Lung microvascular endothelial cell (primary cell): ENCODE results near the gene CCL8. TPM values are rescaled to one million over a fixed set of nuclear protein-coding genes. Genes with fewer than 3 reads are reported as not detected.

Experiments
- DNase-seq, 2 donors: peaks; one replicate each; pipeline versions ENCODE4 v3.0.0 to v3.0.0-alpha.2; 2010; ENCODE audit warnings: low read depth in 2 of 2
- total RNA-seq: library from RNA; depleted of rRNA; stranded (reverse); fragments of >200 nt; gene quantifications from 2 replicates; pipeline ENCODE4 v1.2.1, GENCODE V29; 2014

Gene CCL8
- total RNA-seq, 1 donor from 2014 or later, result not detected

- DNase-seq, result peak in 1 of 2 donors; percentile 16
Observed at GRCh38 chr17:34366529-34367107, 47.4 kb downstream of the CCL8 start.

DNA sequence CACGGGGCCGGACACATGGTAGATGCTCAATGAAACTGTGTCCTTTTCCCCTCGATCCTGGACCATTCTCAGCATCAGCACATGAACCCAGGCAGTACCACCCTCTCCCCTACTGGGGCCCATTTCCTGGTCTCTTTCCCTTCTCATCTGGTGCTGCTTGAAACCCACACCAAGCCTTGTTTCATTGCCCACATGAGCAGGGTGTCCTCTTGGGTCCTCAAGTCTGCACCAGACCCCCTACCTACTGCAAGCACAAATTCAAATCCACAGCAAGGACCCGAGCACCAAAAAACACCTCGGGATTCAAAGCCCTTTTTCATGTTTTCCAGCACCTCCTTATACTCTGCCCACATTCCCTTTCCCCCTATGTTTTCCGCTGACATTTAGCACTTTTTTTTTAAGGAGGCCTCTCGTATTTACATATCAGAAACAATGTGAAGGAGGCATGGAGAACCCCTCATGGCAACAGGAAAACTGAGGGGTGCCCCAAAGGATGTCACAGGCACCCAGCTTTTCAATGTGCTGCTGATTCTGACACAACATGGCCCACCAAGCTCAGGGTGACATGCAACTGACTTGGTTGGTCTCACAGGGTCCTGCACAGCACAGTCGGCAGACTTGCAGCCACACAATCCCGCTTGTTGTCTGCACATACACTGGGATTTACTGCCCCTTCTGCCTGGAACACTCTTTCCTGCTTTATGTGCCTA is 48.4 kb downstream of the CCL8 start:
- DNase-seq, result no peak

- DNase-seq, result no peak
Observed at GRCh38 chr17:34368196-34368945, 49.1 kb downstream of the CCL8 start.

DNA sequence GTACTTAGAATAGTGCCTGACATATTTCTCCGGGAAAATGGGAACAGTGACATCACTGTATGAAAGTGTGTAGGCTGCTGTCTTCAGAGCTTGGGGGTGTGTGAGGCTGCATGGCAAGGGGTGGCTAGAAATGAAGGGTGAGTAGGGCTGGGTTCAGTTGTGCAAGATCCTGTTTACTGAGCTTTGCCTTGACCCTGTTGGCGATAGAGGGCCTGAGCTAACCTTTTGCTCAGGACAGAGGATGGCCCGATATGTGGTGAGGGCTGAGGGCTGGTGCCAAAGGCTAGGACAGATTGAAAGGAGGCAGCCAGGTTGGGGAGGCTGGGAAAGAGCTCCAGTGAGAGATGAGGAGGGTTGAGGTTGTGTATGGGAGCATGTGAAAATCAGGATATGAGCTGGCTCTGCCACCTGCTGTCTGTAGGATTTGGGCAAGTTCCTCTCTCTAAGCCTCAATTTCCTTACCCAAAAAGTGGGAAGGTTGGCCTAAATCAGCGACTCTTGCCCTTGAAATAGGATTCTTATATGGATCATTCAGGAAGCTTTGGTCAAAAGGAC is 49.8 kb downstream of the CCL8 start:
- no peak for DNase-seq

DNA sequence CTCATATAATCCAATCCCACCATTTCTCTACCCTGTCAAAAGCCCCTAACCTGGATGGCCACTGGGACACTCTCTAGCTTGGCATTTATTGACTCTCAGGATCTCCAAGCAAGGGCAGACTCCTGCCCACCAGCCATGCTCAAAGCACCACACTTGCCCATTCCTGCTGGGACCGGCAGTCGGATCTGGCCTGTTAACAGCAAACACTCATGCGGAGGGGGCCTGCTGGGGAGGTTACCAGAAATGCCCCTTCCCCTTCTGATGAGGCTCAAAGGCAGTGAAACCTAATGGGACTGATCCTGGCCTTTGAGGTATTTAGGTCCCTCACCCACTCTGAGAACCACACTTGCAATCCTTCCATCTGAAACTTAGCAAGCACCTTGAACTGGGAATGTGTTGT is 50.3 kb downstream of the CCL8 start:
- DNase-seq, result no peak

DNA sequence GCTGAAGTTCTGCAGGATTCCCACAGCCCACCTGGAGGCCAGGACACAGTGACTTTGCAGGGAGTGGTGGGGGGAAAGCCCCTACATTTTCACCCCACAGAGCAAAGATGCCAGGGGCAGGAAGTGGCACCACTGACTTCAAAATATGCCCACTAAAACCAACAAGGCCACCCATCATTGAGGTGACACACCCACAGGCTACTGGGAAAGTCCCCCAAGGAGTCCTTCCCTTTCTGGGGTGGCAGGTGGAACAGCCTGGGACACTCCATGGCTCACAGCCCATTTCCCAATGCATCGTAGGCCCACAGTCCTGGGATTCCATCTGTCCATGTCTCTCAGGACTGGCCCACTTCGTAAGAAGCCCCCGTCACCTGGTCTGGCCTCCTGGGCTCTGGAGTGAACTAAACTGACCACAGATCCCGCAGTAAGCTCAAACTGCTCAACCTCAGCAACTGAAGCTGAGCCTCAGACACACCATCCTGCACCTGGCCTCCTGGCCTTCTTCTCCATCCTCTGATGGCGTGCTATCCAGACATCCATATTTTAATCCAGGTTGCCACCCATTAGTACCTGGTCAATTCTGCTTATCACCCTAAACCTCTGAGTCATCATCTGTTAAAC is 51.3 kb downstream of the CCL8 start:
- DNase-seq, result no peak

- DNase-seq, result no peak
Observed at GRCh38 chr17:34370997-34371395, 51.8 kb downstream of the CCL8 start.

Other genes with a start within 250 kb of the CCL8 start
- gene CCL2, start 64.2 kb upstream of the CCL8 start, total RNA-seq, result 75.8 and 137 TPM in 2 replicates
- gene CCL7, start 49.2 kb upstream of the CCL8 start, total RNA-seq, result not detected in 2 replicates
- not detected in 2 replicates for gene CCL11, start 33.7 kb upstream of the CCL8 start, total RNA-seq
- not detected in 2 replicates for gene CCL13, start 37.0 kb downstream of the CCL8 start, total RNA-seq
- gene CCL1, start 43.8 kb downstream of the CCL8 start, total RNA-seq, result not detected in 2 replicates